Common myeloid progenitor, CD34-positive (primary cell): ENCODE measurements around the gene OR8D1. TPM values are rescaled to one million over a fixed set of nuclear protein-coding genes. Genes with fewer than 3 reads are reported as not detected.

Source experiments
- CTCF ChIA-PET: fragments of 350-600 bp; sonication (Branson Sonifier 250); formaldehyde crosslinking; loops from one replicate; lab custom pipeline; 2021; ENCODE audit warnings: antibody characterized with exemption; lab: Charles Lee
- POLR2A ChIA-PET: fragments of 350-600 bp; sonication (Branson Sonifier 250); formaldehyde crosslinking; loops from one replicate; lab custom pipeline; 2021; ENCODE audit warnings: antibody characterized with exemption; lab: Charles Lee
- DNase-seq, 3 donors: peaks; one replicate each; pipeline versions ENCODE4 v3.0.0 to v3.0.0-alpha.2; 2013
- H3K27ac ChIP-seq, 2 experiments: 1 replicate in 1 of 2; 2 replicates in 1 of 2; pipeline ENCODE4 v1.7.0; 2013; ENCODE audit warnings: inconsistent platforms in 2 of 2, low read length in 2 of 2, mild to moderate bottlenecking in 2 of 2, low read depth in 1 of 2, moderate library complexity in 1 of 2; ENCODE audit not compliant: severe bottlenecking in 2 of 2, insufficient read depth in 1 of 2, poor library complexity in 1 of 2
- H3K27me3 ChIP-seq, 5 experiments: replicated peaks in 2 of 5; 1 replicate in 3 of 5; 2 replicates in 2 of 5; pipeline versions ENCODE4 v1.6.1 to v1.7.0; 2013; ENCODE audit warnings: low read length in 4 of 5, mild to moderate bottlenecking in 2 of 5, moderate library complexity in 2 of 5, inconsistent platforms in 1 of 5; ENCODE audit not compliant: insufficient read depth in 5 of 5, control insufficient read depth in 4 of 5
- H3K36me3 ChIP-seq, 4 experiments: 1 replicate in 2 of 4; 2 replicates in 2 of 4; pipeline versions ENCODE4 v1.6.1 to v1.7.0; 2013; ENCODE audit warnings: low read length in 3 of 4, control low read depth in 1 of 4, mild to moderate bottlenecking in 1 of 4; ENCODE audit not compliant: control insufficient read depth in 4 of 4, insufficient read depth in 4 of 4
- H3K4me1 ChIP-seq, 4 experiments: 1 replicate in 3 of 4; 2 replicates in 1 of 4; pipeline versions ENCODE4 v1.6.1 to v1.7.1; 2013; ENCODE audit warnings: low read length in 3 of 4, mild to moderate bottlenecking in 3 of 4, control low read depth in 1 of 4, inconsistent platforms in 1 of 4, moderate library complexity in 1 of 4; ENCODE audit not compliant: control insufficient read depth in 4 of 4, insufficient read depth in 4 of 4; ENCODE audit errors: control extremely low read depth in 1 of 4
- H3K4me3 ChIP-seq, 7 experiments: 1 replicate in 4 of 7; 2 replicates in 3 of 7; pipeline versions ENCODE4 v1.5.1 to v1.7.0; 2013; ENCODE audit warnings: mild to moderate bottlenecking in 7 of 7, low read length in 6 of 7, moderate library complexity in 6 of 7, inconsistent platforms in 2 of 7, low read depth in 2 of 7, control low read depth in 1 of 7; ENCODE audit not compliant: insufficient read depth in 4 of 7, control insufficient read depth in 1 of 7; ENCODE audit errors: extremely low read depth in 1 of 7
- H3K9me3 ChIP-seq, 5 experiments: 1 replicate in 4 of 5; 2 replicates in 1 of 5; pipeline versions ENCODE4 v1.6.1 to v1.7.1; 2013; ENCODE audit warnings: low read length in 4 of 5, mild to moderate bottlenecking in 2 of 5, inconsistent platforms in 1 of 5, low read depth in 1 of 5, moderate library complexity in 1 of 5; ENCODE audit not compliant: control insufficient read depth in 4 of 5, insufficient read depth in 2 of 5; ENCODE audit errors: control extremely low read depth in 1 of 5
- WGBS: methylation state at CpG from one replicate; pipeline ENCODE4 v1.1.5; 2013; ENCODE audit not compliant: insufficient coverage; 5-methylcytosine and 5-hydroxymethylcytosine counted together
- polyA plus RNA-seq: library from polyadenylated mRNA; unstranded; fragments of 120-200 nt; gene quantifications from one replicate; pipeline ENCODE4 v1.2.1, GENCODE V29; 2013

The OR8D1 gene
- polyA plus RNA-seq = not detected

GRCh38 chr11:124313849-124314248 is at the start of gene OR8D1:
Gene OR8D1 (minus strand): TSS chr11:124313949. CDS start chr11:124310766, 3,183 bp downstream.
- WGBS = no CpG with 5 or more reads among the region's 2 CpGs
- no peaks in the 10 kb centered on the region for H3K36me3 ChIP-seq
- no peaks in the 10 kb centered on the region for H3K9me3 ChIP-seq

GRCh38 chr11:124359566-124359965 is 45.8 kb upstream of the OR8D1 start:
- peaks cover 0 to 2% (median 0%) of the 10 kb centered on the region in 5 experiments for H3K9me3 ChIP-seq
- H3K36me3 ChIP-seq = no peaks in the 10 kb centered on the region
- WGBS = 25% methylated on average over 1 of the region's 2 CpGs
- DNase-seq = no peak
- no peak overlapping the region for H3K4me3 ChIP-seq
- H3K4me1 ChIP-seq = no peaks in the 10 kb centered on the region
- peaks cover 0 to 5% (median 0%) of the 10 kb centered on the region in 5 experiments for H3K27me3 ChIP-seq
- no peak overlapping the region for H3K27ac ChIP-seq
- ChIA-PET POLR2A (no interaction called here), CTCF (no interaction called here)

More at GRCh38 chr11:124313849-124314248, at the start of gene OR8D1:
- Histone ChIP-seq H3K4me3 (no peak within 1 kb of the TSS), H3K27me3 (peaks cover 0 to 2% (median 0%) of the 10 kb centered on the region in 5 experiments), H3K27ac (no peak within 1 kb of the TSS), H3K4me1 (no peaks in the 10 kb centered on the region)
- DNase-seq = no peak
- ChIA-PET CTCF (interaction anchor here (1.9 kb wide), 1 partner anchor 9 kb away, joined by 4 read pairs; no protein-coding TSS in a partner anchor), POLR2A (no interaction called here)

- Histone ChIP-seq H3K27ac (no peak overlapping the region), H3K36me3 (no peaks in the 10 kb centered on the region), H3K27me3 (no peaks in the 10 kb centered on the region), H3K4me3 (no peak overlapping the region), H3K4me1 (no peaks in the 10 kb centered on the region), H3K9me3 (no peaks in the 10 kb centered on the region)
- 100% methylated on average over 1 of the region's 3 CpGs for WGBS
- no peak for DNase-seq
- CTCF ChIA-PET = no interaction called here
- POLR2A ChIA-PET = no interaction called here
Observed at GRCh38 chr11:124346311-124346955, 32.7 kb upstream of the OR8D1 start.

GRCh38 chr11:124344346-124344745 is 30.6 kb upstream of the OR8D1 start:
- Histone ChIP-seq H3K27ac (no peak overlapping the region), H3K9me3 (no peaks in the 10 kb centered on the region), H3K36me3 (no peaks in the 10 kb centered on the region), H3K4me1 (peaks cover 0 to 8% (median 1%) of the 10 kb centered on the region in 4 experiments), H3K27me3 (no peaks in the 10 kb centered on the region), H3K4me3 (no peak overlapping the region)
- ChIA-PET CTCF (interaction anchor here (1.4 kb wide), 1 partner anchor 17 kb away, joined by 3 read pairs; no protein-coding TSS in a partner anchor), POLR2A (no interaction called here)
- DNase-seq = no peak
- WGBS = 95% methylated on average over 3 of the region's 5 CpGs

- ChIA-PET CTCF (no interaction called here), POLR2A (no interaction called here)
Observed at GRCh38 chr11:124340142-124340447, 26.3 kb upstream of the OR8D1 start.

GRCh38 chr11:124339396-124340141 is 25.8 kb upstream of the OR8D1 start:
- POLR2A ChIA-PET = no interaction called here
- no peak overlapping the region for H3K4me3 ChIP-seq
- H3K36me3 ChIP-seq = no peaks in the 10 kb centered on the region
- H3K27ac ChIP-seq = no peak overlapping the region
- H3K27me3 ChIP-seq = no peaks in the 10 kb centered on the region
- 50% methylated on average over 5 of the region's 6 CpGs for WGBS
- H3K4me1 ChIP-seq = peaks cover 0 to 10% (median 1%) of the 10 kb centered on the region in 4 experiments
- CTCF ChIA-PET = no interaction called here
- peak in 2 of 3 donors; percentile 29 to 50 for DNase-seq
- H3K9me3 ChIP-seq = no peaks in the 10 kb centered on the region

More at GRCh38 chr11:124340142-124340447, 26.3 kb upstream of the OR8D1 start:
- Histone ChIP-seq H3K27ac (no peak overlapping the region), H3K4me1 (peaks cover 0 to 10% (median 1%) of the 10 kb centered on the region in 4 experiments), H3K9me3 (no peaks in the 10 kb centered on the region), H3K27me3 (no peaks in the 10 kb centered on the region), H3K36me3 (no peaks in the 10 kb centered on the region), H3K4me3 (no peak overlapping the region)
- DNase-seq = no peak
- WGBS = 91% methylated on average over 1 of the region's 2 CpGs

- no peak for DNase-seq
- Histone ChIP-seq H3K9me3 (no peaks in the 10 kb centered on the region), H3K36me3 (no peaks in the 10 kb centered on the region), H3K27ac (no peak overlapping the region), H3K4me3 (no peak overlapping the region), H3K27me3 (no peaks in the 10 kb centered on the region), H3K4me1 (peaks cover 0 to 14% (median 1%) of the 10 kb centered on the region in 4 experiments)
- no CpG with 5 or more reads among the region's 3 CpGs for WGBS
- POLR2A ChIA-PET = no interaction called here
- CTCF ChIA-PET = interaction anchor here (1.0 to 1.8 kb wide), 2 partner anchors 262 to 263 kb away, joined by 4 to 11 read pairs; no protein-coding TSS in a partner anchor
Observed at GRCh38 chr11:124331873-124332272, 18.1 kb upstream of the OR8D1 start.
